K562 (cell line): ENCODE data around the gene CLEC18A. TPM values are rescaled to one million over a fixed set of nuclear protein-coding genes. Genes with fewer than 3 reads are reported as not detected.
"Not testable (repeated sequence)": the region's sequence is repeated elsewhere in the genome, so short reads cannot be mapped to it uniquely, and the experiment has no call there.

ENCODE experiments used
- ATAC-seq: fragments of 200-7000 bp; cut with Tn5 transposase; 3 replicates; pipeline ENCODE4 v1.9.1; 2020; ENCODE audit warnings: moderate library complexity
- BruUV-seq: library from RNA; stranded (reverse); fragments of 400-500 nt; replicated peaks from 2 replicates; lab custom pipeline; 2021; lab: Mats Ljungman, UMichigan
- CTCF ChIA-PET: fragments of 300-600 bp; formaldehyde crosslinking; extraction: SDS; loops from one replicate; lab custom pipeline; 2021; ENCODE audit warnings: low intra/inter-chr PET ratio; lab: Yijun Ruan, JAX
- POLR2A ChIA-PET: fragments of 300-600, 350-650 bp; sonication (Branson Sonifier 250); formaldehyde crosslinking; extraction: SDS; loops from one replicate; lab custom pipeline; 2021; ENCODE audit warnings: antibody characterized with exemption, inconsistent platforms; lab: Yijun Ruan, JAX
- DNase-seq, 4 experiments: peaks; one replicate each; pipeline versions ENCODE4 v3.0.0 to v3.0.0-alpha.2; 2011 to 2018; ENCODE audit warnings: low spot score in 3 of 4, mixed read lengths in 3 of 4; ENCODE audit errors: extremely low read depth in 1 of 4
- FAIRE-seq: peaks from 2 replicates; lab custom pipeline; 2011; peaks lifted over from hg19 to GRCh38; lab: Jason Lieb, UNC
- H2AFZ ChIP-seq: 2 replicates; pipeline ENCODE4 v1.6.0; 2011; ENCODE audit warnings: low read depth, low read length, control low read depth, inconsistent platforms
- H3K27ac ChIP-seq: fragments of 200-600 bp; 3 replicates; pipeline ENCODE4 v1.8.0; 2011; ENCODE audit warnings: low read depth, mild to moderate bottlenecking, control low read depth, inconsistent platforms, low read length, moderate library complexity, mixed read lengths; ENCODE audit errors: extremely low read depth
- H3K27me3 ChIP-seq, 2 experiments: fragments of 300-600 bp in 1 of 2; 2 replicates in 1 of 2; 3 replicates in 1 of 2; pipeline versions ENCODE4 v1.6.0 to v1.8.0; 2011; ENCODE audit warnings: inconsistent platforms in 2 of 2, low read length in 2 of 2, mild to moderate bottlenecking in 1 of 2, mixed read lengths in 1 of 2, moderate library complexity in 1 of 2; ENCODE audit not compliant: control insufficient read depth in 2 of 2, insufficient read depth in 2 of 2
- H3K36me3 ChIP-seq: fragments of 300-600 bp; 3 replicates; pipeline ENCODE4 v1.8.0; 2011; ENCODE audit warnings: mild to moderate bottlenecking, low read length, inconsistent platforms; ENCODE audit not compliant: control insufficient read depth, insufficient read depth
- H3K4me1 ChIP-seq, 2 experiments: fragments of 200-600 bp in 1 of 2; replicated peaks in 1 of 2; 2 replicates in 1 of 2; 3 replicates in 1 of 2; pipeline versions ENCODE4 v1.5.1 to v1.8.0; 2011; ENCODE audit warnings: inconsistent platforms in 2 of 2, low read length in 2 of 2, mild to moderate bottlenecking in 1 of 2, mixed read lengths in 1 of 2, moderate library complexity in 1 of 2; ENCODE audit not compliant: control insufficient read depth in 2 of 2, insufficient read depth in 2 of 2
- H3K4me2 ChIP-seq: 2 replicates; pipeline ENCODE4 v1.6.1; 2011; ENCODE audit warnings: low read length, control low read depth, inconsistent platforms, mixed read lengths; ENCODE audit not compliant: insufficient read depth
- H3K4me3 ChIP-seq: fragments of 200-600 bp; sonication (generic), shearing (Covaris generic); 2 replicates; pipeline ENCODE4 v1.5.1; 2016; ENCODE audit warnings: control low read depth, inconsistent platforms
- H3K79me2 ChIP-seq: fragments of 200-600 bp; 3 replicates; pipeline ENCODE4 v1.8.0; 2011; ENCODE audit warnings: low read length, inconsistent platforms; ENCODE audit not compliant: control insufficient read depth, insufficient read depth
- H3K9ac ChIP-seq, 2 experiments: 2 replicates each; pipeline versions ENCODE4 v1.6.0 to v1.6.1; 2011; ENCODE audit warnings: low read depth in 2 of 2, low read length in 2 of 2, control low read depth in 1 of 2, inconsistent platforms in 1 of 2, mild to moderate bottlenecking in 1 of 2, mixed read lengths in 1 of 2; ENCODE audit not compliant: insufficient read depth in 1 of 2
- H3K9me1 ChIP-seq: one replicate; pipeline ENCODE4 v1.6.0; 2011; ENCODE audit warnings: inconsistent platforms, mild to moderate bottlenecking, low read length, moderate library complexity; ENCODE audit not compliant: control insufficient read depth, insufficient read depth
- H3K9me3 ChIP-seq: replicated peaks from 2 replicates; pipeline ENCODE4 v1.5.1; 2011; ENCODE audit warnings: low read depth, low read length, inconsistent platforms; ENCODE audit not compliant: control insufficient read depth, insufficient read depth
- H4K20me1 ChIP-seq: replicated peaks from 2 replicates; pipeline ENCODE4 v1.6.1; 2011; ENCODE audit warnings: low read length, inconsistent platforms, mixed read lengths; ENCODE audit not compliant: control insufficient read depth, insufficient read depth
- ESRRA ChIP-seq: fragments of 450-650 bp; IDR thresholded peaks from 2 replicates; pipeline ENCODE4 v1.6.1; 2014; ENCODE audit warnings: low read depth, mild to moderate bottlenecking, moderate library complexity, borderline replicate concordance
- PKNOX1 ChIP-seq: fragments of 450-650 bp; IDR thresholded peaks from 2 replicates; pipeline ENCODE4 v1.6.1; 2016
- RAD21 ChIP-seq, 2 experiments: fragments of 250-450 bp in 1 of 2; fragments of 450-650 bp in 1 of 2; sonication (Bioruptor Pico) in 1 of 2; formaldehyde crosslinking in 1 of 2; IDR thresholded peaks in 1 of 2; conservative IDR thresholded peaks in 1 of 2; 2 replicates each; pipeline versions ENCODE4 v1.4.0 to v1.8.0; 2020 to 2022; ENCODE audit warnings: mild to moderate bottlenecking in 2 of 2, moderate library complexity in 1 of 2
- WGBS: fragments of 100-300 bp; shearing (Covaris generic); methylation state at CpG from one replicate; pipeline ENCODE4 v1.1.6; 2016; ENCODE audit warnings: low coverage, mixed read lengths; ENCODE audit not compliant: insufficient coverage; ENCODE audit errors: missing lambda C conversion rate; 5-methylcytosine and 5-hydroxymethylcytosine counted together
- in situ Hi-C: fragments of 300-500 bp; cut with MboI; formaldehyde crosslinking; loops from 4 replicates; pipeline ENCODE4 v1.15.0; 2018; ENCODE audit warnings: inconsistent platforms, mixed read lengths
- intact Hi-C: fragments of 100-400 bp; cut with micrococcal nuclease; formaldehyde crosslinking; loops from 2 replicates; pipeline ENCODE4 v1.14.2; 2022
- polyA plus RNA-seq, 8 experiments: library from polyadenylated mRNA; depleted of rRNA in 4 of 8; stranded (reverse) in 5 of 8; unstranded in 3 of 8; fragments of >200 nt; fragmentation: Nextera tagmentation in 2 of 8; fragmentation: Illumina TruSeq in 1 of 8; extraction: Ambion mirVana in 2 of 8; extraction: Trizol in 1 of 8; gene quantifications; 2 replicates each; pipeline versions ENCODE4 v1.2.1 to v1.2.3, GENCODE V29; 2011 to 2014; ENCODE audit warnings: inconsistent platforms in 1 of 8, missing spikeins in 1 of 8
- total RNA-seq, 7 experiments: library from RNA; depleted of rRNA in 6 of 7; stranded (reverse); fragments of >200 nt in 6 of 7; fragmentation: Illumina TruSeq in 2 of 7; extraction: Trizol in 2 of 7; gene quantifications; 2 replicates each; pipeline versions ENCODE4 v1.2.1 to v1.2.3, GENCODE V29; 2011 to 2021; ENCODE audit warnings: low replicate concordance in 1 of 7

CLEC18A gene
- total and polyA plus RNA-seq, 9 of the 15 experiments (the other 6 are each of a cell fraction or from before 2014, with no cell fraction given): 0.08 to 0.33 (median 0.23) TPM; not detected in 2

GRCh38 chr16:69972935-69973334 lies 21.8 kb downstream of the CLEC18A start:
- H2AFZ ChIP-seq, ATAC-seq, H3K9me3 ChIP-seq, H3K4me1 ChIP-seq, H3K9ac ChIP-seq, H3K4me3 ChIP-seq, H3K27me3 ChIP-seq, H3K36me3 ChIP-seq, H3K27ac ChIP-seq, CTCF ChIA-PET, FAIRE-seq, H3K9me1 ChIP-seq, intact Hi-C loops, POLR2A ChIA-PET, H4K20me1 ChIP-seq, DNase-seq, in situ Hi-C loops, H3K4me2 ChIP-seq, BruUV-seq, H3K79me2 ChIP-seq: not testable (repeated sequence)
- peak; percentile 73 for TF ChIP-seq PKNOX1
- TF ChIP-seq ESRRA: peak; percentile 96
- peak in 1 of 2 experiments; percentile 10; a peak in 1 of 4 replicates for TF ChIP-seq RAD21 (CRISPR knock-in tag; conservative IDR thresholded peaks at IDR 0.05 in 1 of 2, IDR thresholded peaks at IDR 0.05 in 1 of 2)
- 0% methylated on average over 3 of the region's 8 CpGs for whole genome bisulfite sequencing

GRCh38 chr16:69985196-69985595 lies 34.1 kb downstream of the CLEC18A start:
- CTCF ChIA-PET, DNase-seq, H3K9me1 ChIP-seq, H4K20me1 ChIP-seq, H3K27ac ChIP-seq, H3K9ac ChIP-seq, H3K9me3 ChIP-seq, H3K36me3 ChIP-seq, intact Hi-C loops, FAIRE-seq, ATAC-seq, H3K79me2 ChIP-seq, POLR2A ChIA-PET, H3K4me1 ChIP-seq, H2AFZ ChIP-seq, H3K4me3 ChIP-seq, in situ Hi-C loops, H3K4me2 ChIP-seq, BruUV-seq, H3K27me3 ChIP-seq: not testable (repeated sequence)
- WGBS: 43% methylated on average over 1 of the region's 1 CpG

GRCh38 chr16:69997956-69998355 lies 46.8 kb downstream of the CLEC18A start:
- CTCF ChIA-PET, DNase-seq, intact Hi-C loops, H3K9me1 ChIP-seq, H3K9ac ChIP-seq, H4K20me1 ChIP-seq, ATAC-seq, H3K4me2 ChIP-seq, H3K4me1 ChIP-seq, BruUV-seq, H3K27ac ChIP-seq, FAIRE-seq, H3K79me2 ChIP-seq, H3K27me3 ChIP-seq, H2AFZ ChIP-seq, H3K4me3 ChIP-seq, POLR2A ChIA-PET, H3K9me3 ChIP-seq, in situ Hi-C loops, H3K36me3 ChIP-seq: not testable (repeated sequence)
- 41% methylated on average over 3 of the region's 3 CpGs for WGBS
